Measurements from ENCODE around the gene ANKRD40. TPM values are rescaled to one million over a fixed set of nuclear protein-coding genes. Genes with fewer than 3 reads are reported as not detected.

Gene ANKRD40
- total and polyA plus RNA-seq, 9 of the 15 experiments (the other 6 are each of a cell fraction or from before 2014, with no cell fraction given): 9.0 to 28.9 (median 27.7) TPM

DNA sequence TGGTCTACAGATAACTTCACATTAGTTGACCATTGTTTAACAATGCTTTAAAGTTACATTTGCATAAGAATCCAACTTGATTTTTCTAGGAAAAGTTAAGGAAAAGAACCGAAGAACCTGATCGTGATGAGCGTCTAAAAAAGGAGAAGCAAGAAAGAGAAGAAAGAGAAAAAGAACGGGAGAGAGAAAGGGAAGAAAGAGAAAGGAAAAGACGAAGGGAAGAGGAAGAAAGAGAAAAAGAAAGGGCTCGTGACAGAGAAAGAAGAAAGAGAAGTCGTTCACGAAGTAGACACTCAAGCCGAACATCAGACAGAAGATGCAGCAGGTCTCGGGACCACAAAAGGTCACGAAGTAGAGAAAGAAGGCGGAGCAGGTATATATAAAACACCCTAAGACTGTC is 37.9 kb upstream of the ANKRD40 start:
- no peak overlapping the region for H3K27ac ChIP-seq (ENCODE audit: extremely low read depth, low read depth, low read length)
- no peak for ATAC-seq
- H3K27me3 ChIP-seq (ENCODE audit: control insufficient read depth in 2 of 2, insufficient read depth in 2 of 2, low read length in 2 of 2): no peaks in the 10 kb centered on the region
- H3K4me1 ChIP-seq (replicated peaks in 1 of 2; ENCODE audit: control insufficient read depth in 2 of 2, insufficient read depth in 2 of 2, low read length in 2 of 2): no peaks in the 10 kb centered on the region
- no peak for FAIRE-seq
- DNase-seq (ENCODE audit: extremely low read depth in 1 of 4, low spot score in 3 of 4): no peak
- POLR2A ChIA-PET: interaction anchor here (1.0 kb wide), 1 partner anchor 14 kb away, joined by 4 read pairs; no protein-coding TSS in a partner anchor
- H3K4me2 ChIP-seq (ENCODE audit: insufficient read depth, low read length): no peak overlapping the region
- no peaks in the 10 kb centered on the region for H3K9me3 ChIP-seq (replicated peaks; ENCODE audit: control insufficient read depth, insufficient read depth, low read depth, low read length)
- BruUV-seq (replicated peaks): no TSS peak
- H3K79me2 ChIP-seq (ENCODE audit: control insufficient read depth, insufficient read depth, low read length): peaks cover 18% of the 10 kb centered on the region; the same call in 1 of the 3 replicates
- H3K36me3 ChIP-seq (ENCODE audit: control insufficient read depth, insufficient read depth, low read length): peaks cover 98% of the 10 kb centered on the region
- 88% methylated on average over 12 of the region's 12 CpGs for WGBS (ENCODE audit: insufficient coverage, low coverage, missing lambda C conversion rate)
- in situ Hi-C loops (cut with MboI) (no loop called here), intact Hi-C loops (cut with micrococcal nuclease) (no loop called here)
- H3K9me1 ChIP-seq (ENCODE audit: control insufficient read depth, insufficient read depth, low read length): no peaks in the 10 kb centered on the region
- TF ChIP-seq GTF2E2 (tag; IDR thresholded peaks at IDR 0.05): no peak
- no peak for TF ChIP-seq HNRNPL (IDR thresholded peaks at IDR 0.05; ENCODE audit: low read depth, low read length)
- 0 out of 2 replicates have a peak, but pooled peaks have one; percentile 53 for TF ChIP-seq ZZZ3 (IDR thresholded peaks at IDR 0.05)
- no peak for TF ChIP-seq COPS2 (conservative IDR thresholded peaks at IDR 0.05)
- TF ChIP-seq E2F3 (CRISPR knock-in tag; IDR thresholded peaks at IDR 0.05): no peak
- TF ChIP-seq ERF (CRISPR knock-in tag; IDR thresholded peaks at IDR 0.05): no peak
- no peak for TF ChIP-seq IRF9 (tag; IDR thresholded peaks at IDR 0.05)
- no peak for TF ChIP-seq ZNF165 (CRISPR knock-in tag; IDR thresholded peaks at IDR 0.05; ENCODE audit: borderline replicate concordance)
- CTCF ChIA-PET (ENCODE audit: low intra/inter-chr PET ratio): no interaction called here
- H3K9ac ChIP-seq (ENCODE audit: insufficient read depth in 1 of 2, low read depth in 2 of 2, low read length in 2 of 2): no peak overlapping the region
- H2AFZ ChIP-seq (ENCODE audit: low read depth, low read length): no peak overlapping the region
- no peak overlapping the region for H3K4me3 ChIP-seq
- H4K20me1 ChIP-seq (replicated peaks; ENCODE audit: control insufficient read depth, insufficient read depth, low read length): no peaks in the 10 kb centered on the region
